Measurements from ENCODE around the gene ANKFN1.

The ANKFN1 gene

GRCh38 chr17:56152874-56153602 is at the start of gene ANKFN1:
Gene ANKFN1, plus strand, starts transcription at chr17:56153475. Its CDS starts 59,193 bp downstream, at chr17:56212668.
- DNase-seq, result no peak

- DNase-seq, result no peak
These were observed 44.4 kb upstream of the ANKFN1 start for GRCh38 chr17:56108811-56109284.

GRCh38 chr17:56109836-56110235 is 43.4 kb upstream of the ANKFN1 start:
- no peak for DNase-seq

GRCh38 chr17:56110463-56111135 is 42.7 kb upstream of the ANKFN1 start:
- DNase-seq, result no peak

- DNase-seq, result no peak
These were observed 41.4 kb upstream of the ANKFN1 start for GRCh38 chr17:56111706-56112485.

- no peak for DNase-seq
These were observed 39.8 kb upstream of the ANKFN1 start for GRCh38 chr17:56113486-56113885.

GRCh38 chr17:56114469-56114868 is 38.8 kb upstream of the ANKFN1 start:
- DNase-seq, result no peak

- no peak for DNase-seq
These were observed 34.1 kb upstream of the ANKFN1 start for GRCh38 chr17:56119191-56119590.

GRCh38 chr17:56119936-56120335 is 33.3 kb upstream of the ANKFN1 start:
- DNase-seq, result no peak

- DNase-seq, result no peak
These were observed 31.9 kb upstream of the ANKFN1 start for GRCh38 chr17:56121191-56122051.

- no peak for DNase-seq
These were observed 27.1 kb upstream of the ANKFN1 start for GRCh38 chr17:56125830-56126819.

GRCh38 chr17:56130026-56130425 is 23.2 kb upstream of the ANKFN1 start:
- DNase-seq, result no peak

- DNase-seq, result no peak
These were observed 22.6 kb upstream of the ANKFN1 start for GRCh38 chr17:56130631-56131030.

- no peak for DNase-seq
These were observed 21.8 kb upstream of the ANKFN1 start for GRCh38 chr17:56131431-56131830.

- no peak for DNase-seq
These were observed 17.0 kb upstream of the ANKFN1 start for GRCh38 chr17:56136301-56136700.

GRCh38 chr17:56141046-56141839 is 12.0 kb upstream of the ANKFN1 start:
- no peak for DNase-seq

- DNase-seq, result no peak
These were observed 10.9 kb upstream of the ANKFN1 start for GRCh38 chr17:56142325-56142724.

GRCh38 chr17:56142781-56143180 is 10.5 kb upstream of the ANKFN1 start:
- DNase-seq, result no peak

GRCh38 chr17:56144223-56144622 is 9.1 kb upstream of the ANKFN1 start:
- no peak for DNase-seq

- no peak for DNase-seq
These were observed 6.7 kb upstream of the ANKFN1 start for GRCh38 chr17:56146534-56146933.
